Stimulated activated CD8-positive, alpha-beta memory T cell treated with anti-CD3 and anti-CD28 coated beads, Interleukin-4, amount 100 ng/mL, for 24 hours (primary cell): ENCODE data around the gene SELENOK.

ENCODE experiments used
- DNase-seq: peaks from one replicate; pipeline ENCODE4 v3.0.0-alpha.2; 2020; ENCODE audit warnings: low read depth

The SELENOK gene

DNA sequence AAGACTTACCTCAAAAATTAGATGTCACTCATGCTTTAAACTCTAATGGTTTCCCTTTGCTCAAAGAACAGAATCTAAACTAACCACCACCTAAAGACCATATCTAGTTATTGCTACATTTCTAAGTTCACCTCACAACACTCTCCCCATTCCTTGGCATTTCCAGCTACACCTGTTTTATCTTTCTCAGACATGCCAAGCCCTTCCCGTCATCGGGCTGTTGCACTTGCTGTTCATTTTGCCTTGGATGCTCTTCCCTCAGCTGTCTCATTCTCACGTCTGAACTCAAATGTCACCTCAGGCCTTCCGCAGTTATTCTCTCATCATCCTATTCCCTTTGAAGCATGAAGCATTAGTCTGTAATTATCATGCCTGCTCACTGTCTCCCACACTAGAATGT lies 8.7 kb downstream of the SELENOK start:
- DNase-seq: no peak

DNA sequence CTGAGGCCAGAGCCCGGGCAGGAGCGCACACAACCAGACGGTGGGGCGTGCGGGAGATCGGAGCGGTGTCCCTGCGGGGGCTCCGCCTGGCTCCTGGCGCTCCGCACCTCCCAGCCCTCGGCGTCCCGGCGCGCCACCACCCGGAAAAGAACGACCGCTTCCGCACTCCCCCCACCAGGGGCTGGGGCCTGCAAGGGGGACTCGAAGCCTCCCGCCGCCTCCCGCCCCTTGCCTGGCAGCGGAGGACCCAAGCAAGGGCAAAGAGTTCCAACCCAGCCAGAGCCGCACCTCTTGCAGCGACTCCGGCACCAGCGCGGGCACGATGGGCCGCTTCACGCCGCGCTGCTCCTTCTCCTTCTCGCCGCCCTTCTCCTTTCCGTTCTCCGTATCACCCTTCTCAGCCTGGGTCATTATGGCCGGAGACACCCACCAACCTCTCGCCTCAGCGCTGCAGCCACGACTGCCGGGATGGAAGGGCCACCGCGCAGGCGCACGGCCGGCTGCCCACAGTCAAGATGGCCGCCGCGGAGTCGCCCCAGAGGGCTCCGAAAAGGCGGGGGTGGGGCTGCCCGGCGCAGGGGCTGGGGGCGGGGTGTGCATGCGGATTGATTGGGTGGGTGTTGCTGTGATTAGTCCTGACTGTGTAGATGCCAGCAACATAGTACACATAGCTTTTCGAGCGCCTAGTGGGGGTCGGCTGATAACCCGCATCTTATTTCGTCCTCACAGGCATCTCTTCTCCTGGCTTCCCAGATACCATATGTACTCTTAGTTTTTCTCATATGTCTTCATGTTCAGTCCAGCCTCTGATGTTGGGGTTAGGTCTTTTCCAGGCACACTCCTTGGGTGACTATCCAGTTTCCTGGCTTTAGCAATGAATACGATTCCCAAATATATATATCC lies 9.7 kb downstream of the SELENOK start, which contains the start of gene ACTR8:
Gene ACTR8, minus strand, starts transcription at position 462 of the 903 bp plus-strand sequence. Its CDS starts 51 bp downstream, at position 411.
- peak; percentile 81 for DNase-seq

DNA sequence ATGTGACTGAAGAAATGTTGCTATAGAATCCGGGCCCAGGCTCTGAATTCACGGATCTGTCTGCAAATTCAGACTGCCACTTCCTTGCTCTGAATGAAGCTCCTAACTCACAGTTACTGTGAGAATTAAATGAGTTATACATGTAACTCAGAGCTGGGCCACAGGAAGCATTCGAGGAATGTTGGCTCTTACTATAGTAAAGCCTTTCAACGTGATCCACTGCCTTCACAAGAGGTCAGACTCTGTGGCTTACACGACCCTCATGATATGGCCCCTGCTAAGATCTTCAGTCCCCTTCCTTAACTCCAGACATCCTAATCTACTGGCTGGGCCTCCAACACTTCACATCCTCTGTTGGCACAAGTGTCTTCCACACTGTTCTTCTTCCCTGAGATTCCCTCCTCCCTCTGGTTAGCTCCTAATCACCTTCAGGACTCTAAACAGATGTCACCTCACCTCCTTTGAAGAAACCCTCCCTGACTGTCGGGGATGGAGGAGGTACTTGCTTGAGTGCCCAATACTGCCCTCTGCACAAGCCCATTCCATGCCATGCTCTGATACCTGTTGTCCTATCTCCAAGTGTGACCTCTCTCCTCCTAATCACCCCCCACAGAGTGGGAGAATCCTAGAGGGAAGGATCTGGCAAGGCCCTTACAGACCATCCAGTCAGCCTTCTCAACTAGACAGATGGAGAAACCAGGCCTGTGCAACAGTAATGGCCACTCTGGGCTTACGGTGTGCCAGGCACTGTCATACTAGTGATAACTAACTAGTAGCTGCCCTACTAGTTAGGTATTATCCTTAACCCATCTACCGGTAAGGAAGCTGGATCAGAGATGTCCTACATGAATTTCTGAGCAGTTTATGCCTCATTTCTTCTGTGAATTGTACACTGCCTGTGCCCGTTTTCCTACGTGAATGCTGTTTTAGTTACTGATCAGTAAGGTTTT lies 11.0 kb downstream of the SELENOK start:
- DNase-seq: no peak

DNA sequence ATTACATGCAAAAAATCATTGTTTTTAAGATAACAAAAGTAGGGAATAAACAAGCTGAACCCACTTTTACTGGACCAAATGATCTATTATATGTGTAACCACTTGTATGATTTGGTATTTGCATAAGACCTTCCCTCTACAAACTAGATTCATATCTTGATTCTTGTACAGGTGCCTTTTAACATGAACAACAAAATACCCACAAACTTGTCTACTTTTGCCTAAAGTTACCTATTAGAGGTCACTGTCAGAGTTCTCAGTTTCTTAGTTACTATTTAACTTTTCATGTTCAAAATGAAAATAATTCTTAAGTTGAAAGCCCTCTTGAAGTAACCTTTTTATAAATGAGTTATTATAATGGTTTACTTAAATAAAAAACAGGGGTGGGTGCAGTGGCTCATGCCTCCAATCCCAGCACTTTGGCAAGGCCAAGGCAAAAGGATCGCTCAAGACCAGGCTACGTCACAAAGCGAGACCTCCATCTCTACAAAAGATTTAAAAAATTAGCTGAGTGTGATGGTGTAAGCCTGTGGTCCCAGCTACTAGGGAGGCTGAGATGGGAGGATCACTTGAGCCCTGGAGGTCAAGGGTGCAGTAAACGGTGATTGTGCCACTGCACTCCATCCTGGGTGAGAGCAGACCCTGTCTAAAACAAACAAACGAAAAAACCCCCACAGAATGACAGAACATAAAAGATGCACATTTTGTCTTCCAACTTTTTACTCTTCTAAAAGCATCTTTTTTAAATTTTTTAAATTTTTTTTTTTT lies 25.7 kb downstream of the SELENOK start:
- no peak for DNase-seq

DNA sequence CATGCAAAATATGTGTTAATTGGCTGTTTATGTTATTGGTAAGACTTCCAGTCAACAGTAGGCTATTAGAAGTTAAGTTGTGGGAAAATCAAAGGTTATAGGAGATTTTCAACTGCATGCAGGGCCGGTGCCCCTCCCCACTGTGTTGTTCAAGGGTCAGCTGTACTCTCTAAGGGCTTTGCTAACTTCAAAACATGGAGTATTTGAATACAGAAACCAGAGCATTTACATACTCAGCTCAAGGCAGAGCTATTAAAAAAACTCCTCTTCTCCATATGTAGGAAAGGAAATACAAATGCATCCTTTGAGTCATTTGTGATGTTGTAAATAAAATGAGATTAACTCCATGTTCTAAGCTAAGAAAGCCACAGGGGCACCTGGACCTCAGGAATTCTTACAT lies 28.5 kb downstream of the SELENOK start:
- DNase-seq: no peak

DNA sequence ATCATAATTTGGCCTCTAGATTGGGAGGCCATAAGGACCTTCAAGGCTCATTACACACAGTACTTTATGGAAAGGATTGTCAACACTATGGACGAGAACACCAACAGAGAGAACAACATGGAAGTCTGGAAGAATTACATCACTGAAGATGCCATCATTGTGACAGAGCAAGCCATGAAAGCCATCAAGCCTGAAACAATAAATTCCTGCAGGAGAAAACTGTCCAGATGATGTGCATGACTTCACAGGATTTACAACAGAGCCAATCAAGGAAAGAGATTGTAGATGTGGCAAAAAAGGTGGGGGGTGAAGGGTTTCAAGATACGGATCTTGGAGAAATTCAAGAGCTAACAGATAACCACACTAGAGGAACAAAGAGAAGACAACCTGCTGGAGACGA lies 29.4 kb downstream of the SELENOK start:
- DNase-seq: no peak

DNA sequence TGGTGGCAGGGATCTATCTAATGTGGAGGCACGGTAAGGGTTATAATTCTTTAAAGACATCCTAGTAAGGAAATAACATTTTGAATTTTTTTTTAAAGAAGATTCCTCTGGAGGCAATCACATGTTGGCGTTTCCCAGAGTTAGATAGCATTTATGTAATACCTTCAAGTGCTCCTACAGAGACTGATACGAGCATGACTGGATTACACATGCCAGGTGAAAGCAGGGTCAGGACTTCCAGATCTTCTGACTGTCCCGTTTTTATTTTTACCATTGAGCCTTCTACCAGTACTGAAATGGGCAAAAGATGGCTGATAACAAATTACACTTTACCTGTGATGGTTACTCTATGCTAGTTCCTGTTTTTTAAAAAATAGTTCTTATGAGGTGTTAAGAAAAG lies 31.5 kb downstream of the SELENOK start:
- DNase-seq: no peak

DNA sequence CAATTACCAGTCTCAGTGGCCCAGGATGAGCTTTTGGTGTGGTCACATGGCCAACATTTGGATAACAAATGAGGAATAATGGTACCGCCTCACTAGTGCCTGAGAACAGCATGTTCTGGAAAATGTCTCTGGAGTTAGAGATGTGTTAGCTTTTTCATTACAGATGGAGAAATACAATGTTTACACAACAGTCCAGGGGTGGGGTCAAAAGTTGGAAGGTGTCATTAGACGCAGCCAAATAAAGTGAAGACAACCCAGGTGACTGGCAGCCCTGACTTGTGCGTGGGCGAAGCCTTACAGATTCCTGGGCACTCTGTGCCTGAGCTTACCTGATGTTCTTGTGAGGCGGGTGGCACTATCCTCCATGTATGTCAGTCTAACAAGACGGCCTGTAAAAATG lies 32.5 kb downstream of the SELENOK start:
- no peak for DNase-seq

DNA sequence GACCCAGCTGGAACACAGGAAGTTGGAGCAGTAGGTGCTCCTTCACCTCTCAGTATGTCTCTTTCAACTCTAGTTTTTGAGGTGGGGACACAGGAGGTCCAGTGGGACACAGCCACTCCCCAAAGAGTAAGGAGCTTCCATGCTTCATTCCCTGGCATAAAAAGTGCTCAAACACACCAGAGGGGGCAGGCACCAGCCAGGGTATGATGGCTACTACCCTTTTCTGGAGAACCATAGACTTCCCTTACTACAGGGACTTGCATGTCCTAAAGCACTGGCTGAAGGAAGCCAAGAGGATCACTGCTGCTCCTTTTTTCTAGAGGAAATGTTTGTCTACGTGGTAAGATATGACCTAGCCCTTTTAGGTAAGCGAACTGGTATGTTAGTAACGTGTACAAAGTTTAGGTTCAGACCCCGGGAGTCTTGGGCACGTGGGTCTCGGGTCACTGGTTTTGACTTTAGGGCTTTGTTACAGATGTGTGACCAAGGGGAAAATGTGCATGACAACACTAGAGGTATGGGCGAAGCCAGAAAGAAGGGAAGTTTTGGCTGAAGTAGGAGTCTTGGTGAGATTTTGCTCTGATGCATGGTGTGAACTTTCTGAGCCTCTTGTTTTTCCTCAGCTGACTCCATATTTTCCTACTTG lies 33.4 kb downstream of the SELENOK start:
- DNase-seq: no peak

DNA sequence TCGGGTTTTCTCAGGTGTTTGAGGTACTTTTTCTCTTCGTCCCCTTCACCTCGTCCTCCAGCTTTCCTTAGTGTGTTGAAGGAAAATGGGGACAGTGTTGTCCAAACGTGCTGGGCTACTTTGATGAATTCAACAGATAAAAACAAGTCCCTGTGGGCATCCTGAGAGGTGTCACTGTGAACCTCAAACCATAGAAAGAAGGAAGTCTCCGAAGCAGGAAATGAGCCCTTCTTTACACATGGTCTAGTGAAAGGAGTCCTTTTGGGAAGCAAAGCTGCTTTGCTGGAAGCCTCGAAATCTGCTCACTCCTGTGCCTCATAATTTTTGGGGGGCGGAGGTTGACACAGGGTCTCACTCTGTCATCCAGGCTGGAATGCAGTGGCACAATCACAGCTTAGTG lies 34.7 kb downstream of the SELENOK start:
- DNase-seq: no peak

DNA sequence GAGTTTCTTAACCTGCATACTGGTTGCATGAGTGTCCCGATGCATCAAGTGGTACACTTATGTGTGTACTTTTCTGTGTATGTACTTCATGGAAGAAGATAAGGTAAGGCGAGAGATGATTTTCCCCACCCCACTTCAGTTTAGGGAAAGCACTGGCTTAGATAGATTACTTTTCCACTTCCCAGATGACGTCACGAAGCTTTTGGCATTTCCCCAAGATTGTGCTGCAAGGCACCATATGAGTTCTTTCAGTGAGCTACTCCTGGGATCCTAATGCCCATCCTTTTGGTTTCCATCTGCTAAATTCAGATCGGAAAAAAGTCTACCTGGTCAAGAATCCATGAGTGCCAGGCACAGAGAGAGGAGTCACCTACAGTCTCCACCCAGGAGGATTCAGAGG lies 40.8 kb downstream of the SELENOK start:
- DNase-seq: no peak

DNA sequence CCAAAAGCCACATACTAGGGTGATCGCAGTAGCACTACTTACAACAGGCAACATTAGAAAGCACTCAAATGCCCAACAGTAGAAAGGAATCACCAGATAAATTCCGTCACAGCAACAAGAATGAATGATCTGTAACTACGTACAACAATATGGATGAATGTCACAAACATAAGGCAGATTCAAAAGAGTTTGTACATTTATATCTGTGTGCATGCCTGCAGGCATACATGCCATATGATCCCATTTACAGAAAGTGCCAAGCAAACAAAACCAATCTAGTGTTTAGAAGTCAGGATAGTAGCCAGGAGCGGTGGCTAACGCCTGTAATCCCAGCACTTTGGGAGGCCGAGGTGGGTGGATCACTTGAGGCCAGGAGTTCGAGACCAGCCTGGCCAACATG lies 41.7 kb downstream of the SELENOK start:
- DNase-seq: no peak

DNA sequence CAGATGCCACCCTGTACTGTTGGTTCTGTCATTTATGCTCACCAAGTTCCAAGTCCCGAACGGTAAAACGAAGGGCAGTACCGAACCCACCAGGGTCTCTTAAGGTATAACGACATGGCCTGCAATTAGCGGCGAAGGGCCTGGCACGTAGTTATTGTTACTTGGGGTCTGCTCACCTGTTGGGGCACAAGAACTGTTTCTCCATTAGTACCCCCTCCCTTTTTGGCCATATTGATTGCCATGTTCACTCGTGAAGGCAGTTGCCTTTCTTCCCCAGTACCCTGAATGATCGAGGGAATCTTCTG lies 44.9 kb downstream of the SELENOK start:
- DNase-seq: no peak

DNA sequence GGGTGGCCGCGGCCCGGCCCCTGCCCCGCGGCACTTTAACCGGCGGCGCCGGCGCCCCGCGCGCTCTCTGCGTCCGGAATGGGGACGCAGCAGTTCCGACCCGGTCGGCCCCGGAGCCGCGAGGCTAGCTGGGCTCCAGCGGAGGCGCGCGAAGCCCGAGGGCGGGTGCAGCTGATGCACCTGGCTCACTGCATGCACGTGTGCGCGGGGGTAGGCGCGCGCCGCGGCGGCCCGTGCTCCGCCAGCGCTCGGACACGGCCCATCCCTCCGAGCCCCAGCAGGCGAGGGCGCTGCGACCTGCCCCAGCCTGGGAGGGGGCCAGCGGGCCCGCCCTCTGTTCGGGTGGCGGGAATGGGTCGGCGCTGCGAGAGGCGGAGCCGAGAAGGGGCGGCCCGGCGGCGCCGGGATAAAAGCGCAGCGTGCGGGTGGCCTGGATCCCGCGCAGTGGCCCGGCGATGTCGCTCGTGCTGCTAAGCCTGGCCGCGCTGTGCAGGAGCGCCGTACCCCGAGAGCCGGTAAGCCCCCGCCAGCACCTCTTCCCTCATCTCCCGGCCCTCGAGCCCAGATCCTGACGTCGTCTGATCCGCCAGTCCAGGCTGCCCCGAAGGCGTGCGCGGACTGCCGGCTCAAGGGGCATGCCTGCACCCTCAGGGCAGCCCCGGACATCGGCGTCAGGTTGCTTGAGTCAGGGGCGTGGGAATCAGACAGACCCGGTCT lies 45.4 kb downstream of the SELENOK start, which contains the start of the genes CHDH and IL17RB:
Gene CHDH, minus strand, starts transcription at position 286 of the 717 bp plus-strand sequence. CDS start 22,411 bp downstream, outside the sequence.
Gene IL17RB, plus strand, starts transcription at position 435 of the 717 bp plus-strand sequence. Its CDS starts 21 bp downstream, at position 456.
- DNase-seq: no peak

DNA sequence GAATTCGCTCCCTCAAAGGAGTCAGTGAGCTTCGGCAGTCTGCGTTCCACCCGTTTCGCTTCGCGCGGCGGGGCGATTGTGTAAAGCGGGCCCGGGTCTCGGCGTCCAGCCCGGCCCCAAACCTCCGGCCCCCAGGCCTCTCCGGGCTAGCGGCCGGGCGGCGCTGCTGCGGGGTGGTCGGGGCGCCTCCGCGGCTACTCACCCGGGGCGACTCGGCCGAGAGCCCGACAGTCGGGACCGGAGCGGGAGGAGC lies 45.9 kb downstream of the SELENOK start:
- no peak for DNase-seq

DNA sequence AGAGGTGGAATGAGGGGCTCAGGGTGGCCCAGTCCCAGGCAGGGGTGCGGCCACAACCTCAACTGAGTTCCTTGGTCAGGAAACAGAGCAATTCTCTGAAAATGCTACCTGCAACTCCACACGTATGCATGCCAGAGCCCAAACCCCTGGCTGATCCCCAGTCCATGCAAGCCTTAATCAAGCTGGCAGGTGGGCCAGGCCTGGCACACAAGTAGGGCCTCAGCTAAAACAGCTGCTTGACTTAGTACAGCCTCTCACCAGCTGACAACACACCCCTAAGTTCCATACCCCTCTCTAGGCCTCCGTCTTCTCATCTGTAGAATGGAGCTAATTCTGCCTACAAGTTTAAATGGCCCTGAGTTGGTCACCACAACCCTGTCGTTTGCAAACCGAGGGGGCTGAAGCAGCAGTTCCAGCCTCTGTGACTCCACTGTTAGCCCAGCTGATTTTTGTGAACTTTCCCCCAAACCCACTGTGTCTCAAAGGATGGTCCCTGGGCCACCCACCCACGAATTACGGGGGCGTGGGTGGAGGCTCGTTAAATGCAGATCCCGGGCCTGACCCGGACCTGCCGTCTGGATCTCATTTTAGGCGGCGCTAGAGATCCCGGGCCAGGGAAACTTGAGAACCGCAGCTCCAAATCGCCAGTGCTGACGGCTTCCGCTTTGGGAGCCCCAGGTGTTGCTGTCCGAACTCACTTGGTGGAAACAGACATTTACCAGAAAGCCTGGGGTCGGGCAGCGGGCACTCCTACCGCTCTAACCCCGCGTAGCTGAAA lies 46.4 kb downstream of the SELENOK start:
- DNase-seq: no peak

DNA sequence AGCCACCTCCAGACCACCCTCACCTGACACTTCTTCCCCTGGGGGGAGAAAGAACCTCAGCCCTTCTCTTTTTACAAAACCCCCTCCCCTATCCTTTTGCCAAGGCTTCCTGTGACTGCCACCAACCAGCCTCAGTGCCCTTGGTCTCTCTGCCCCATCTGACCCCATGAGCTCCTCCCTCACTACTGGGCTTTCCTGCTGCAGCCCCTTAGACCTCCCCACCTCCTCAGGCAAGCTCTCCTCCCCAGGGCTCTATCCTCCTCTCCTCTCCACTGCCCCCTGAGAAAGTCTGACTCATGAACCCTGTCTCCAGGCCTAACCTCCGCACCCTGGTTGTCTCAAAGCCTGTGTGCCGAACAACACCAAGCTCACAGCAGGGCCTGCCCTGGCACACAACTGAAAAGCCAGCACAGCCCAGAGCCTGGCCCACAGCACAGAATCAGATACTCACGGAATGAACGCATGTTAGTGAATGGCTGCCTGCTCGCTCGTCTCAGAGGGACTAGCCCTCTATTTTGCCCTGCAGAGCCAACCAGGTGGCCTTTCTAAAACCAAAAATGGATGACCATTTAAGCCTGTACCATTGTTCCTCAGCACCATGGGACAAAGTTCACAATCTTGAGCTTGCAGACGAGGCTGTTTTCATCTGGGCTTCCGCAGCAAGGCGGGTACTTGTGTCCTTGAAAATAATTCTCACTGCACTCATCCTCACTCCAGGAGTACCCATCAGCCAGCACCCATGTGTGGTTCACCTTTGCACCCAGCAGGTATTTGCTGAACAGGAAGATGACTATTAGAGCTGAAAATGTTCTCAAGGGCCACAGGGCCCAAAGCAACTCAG lies 47.2 kb downstream of the SELENOK start:
- no peak for DNase-seq

DNA sequence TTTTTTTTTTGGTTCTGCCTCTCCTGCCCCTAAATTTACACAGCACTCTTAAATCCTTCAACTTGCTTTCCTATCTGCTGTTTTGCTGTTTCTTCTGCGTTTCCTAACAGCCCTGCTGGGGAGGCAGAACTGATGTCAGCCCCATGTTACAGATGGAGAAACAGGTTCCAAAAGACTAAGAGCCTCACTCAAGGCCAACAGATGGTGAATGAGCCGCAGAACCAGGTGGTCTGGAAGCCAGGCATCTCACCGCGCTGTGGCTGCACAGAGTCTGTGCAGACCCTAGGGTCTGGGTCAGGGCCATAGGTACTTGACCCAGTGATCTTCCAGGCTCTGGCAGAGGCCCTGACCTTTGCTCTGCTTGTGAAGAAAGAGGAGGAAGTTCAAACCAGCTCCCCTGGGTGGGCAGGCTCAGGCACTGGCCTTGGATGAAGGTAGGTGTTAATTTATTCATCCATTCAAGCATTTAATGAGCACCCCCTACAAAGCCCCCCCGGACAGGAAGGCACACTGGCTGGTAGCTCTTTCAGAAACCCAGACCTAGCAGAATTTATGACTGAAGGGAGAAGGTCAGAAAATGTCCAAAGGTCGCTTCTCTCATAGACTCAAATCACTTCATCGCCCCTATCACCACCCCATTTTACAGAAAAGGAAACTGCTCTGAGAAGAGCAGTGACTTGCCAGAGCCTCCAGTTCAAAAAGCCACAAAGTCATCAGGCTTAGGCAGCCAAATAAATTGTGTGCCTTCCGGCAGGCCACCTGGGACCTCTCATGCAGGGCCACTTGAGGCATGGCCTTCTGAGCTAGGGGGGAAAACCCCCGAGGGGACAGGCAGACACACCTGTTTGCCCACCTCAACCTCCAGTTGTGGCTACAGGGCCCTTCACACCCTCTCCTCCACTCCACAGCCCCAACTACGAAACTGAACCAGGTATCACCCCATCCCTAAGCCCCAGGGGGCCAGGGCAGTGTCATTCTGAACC lies 48.2 kb downstream of the SELENOK start:
- DNase-seq: no peak
